Stomach smooth muscle (tissue), 2 donors: Measurements from ENCODE around the gene FAM124B.
A peak's percentile ranks its signal among the peaks of the same experiment; 100 is the strongest.

ENCODE experiments used
- H3K27ac ChIP-seq: one replicate; pipeline ENCODE4 v1.7.0; 2013; ENCODE audit warnings: mild to moderate bottlenecking, low read length, inconsistent platforms
- H3K27me3 ChIP-seq, 2 donors: one replicate each; pipeline ENCODE4 v1.7.0; 2013; ENCODE audit warnings: low read length in 2 of 2; ENCODE audit not compliant: insufficient read depth in 2 of 2, control insufficient read depth in 1 of 2
- H3K36me3 ChIP-seq, 2 donors: one replicate each; pipeline ENCODE4 v1.7.0; 2013; ENCODE audit warnings: low read length in 2 of 2; ENCODE audit not compliant: control insufficient read depth in 2 of 2, insufficient read depth in 2 of 2
- H3K4me1 ChIP-seq: one replicate; pipeline ENCODE4 v1.7.0; 2013; ENCODE audit warnings: low read length; ENCODE audit not compliant: control insufficient read depth, insufficient read depth
- H3K4me3 ChIP-seq, 2 donors: one replicate each; pipeline ENCODE4 v1.7.0; 2013; ENCODE audit warnings: low read length in 2 of 2
- H3K9ac ChIP-seq, 2 donors: one replicate each; pipeline ENCODE4 v1.7.0; 2013; ENCODE audit warnings: low read length in 2 of 2, mild to moderate bottlenecking in 1 of 2
- H3K9me3 ChIP-seq, 2 donors: one replicate each; pipeline ENCODE4 v1.7.0; 2013; ENCODE audit warnings: low read length in 2 of 2; ENCODE audit not compliant: control insufficient read depth in 2 of 2
- donor health status: healthy.
- donor health status: Pancreatic carcinoma.

FAM124B gene

DNA sequence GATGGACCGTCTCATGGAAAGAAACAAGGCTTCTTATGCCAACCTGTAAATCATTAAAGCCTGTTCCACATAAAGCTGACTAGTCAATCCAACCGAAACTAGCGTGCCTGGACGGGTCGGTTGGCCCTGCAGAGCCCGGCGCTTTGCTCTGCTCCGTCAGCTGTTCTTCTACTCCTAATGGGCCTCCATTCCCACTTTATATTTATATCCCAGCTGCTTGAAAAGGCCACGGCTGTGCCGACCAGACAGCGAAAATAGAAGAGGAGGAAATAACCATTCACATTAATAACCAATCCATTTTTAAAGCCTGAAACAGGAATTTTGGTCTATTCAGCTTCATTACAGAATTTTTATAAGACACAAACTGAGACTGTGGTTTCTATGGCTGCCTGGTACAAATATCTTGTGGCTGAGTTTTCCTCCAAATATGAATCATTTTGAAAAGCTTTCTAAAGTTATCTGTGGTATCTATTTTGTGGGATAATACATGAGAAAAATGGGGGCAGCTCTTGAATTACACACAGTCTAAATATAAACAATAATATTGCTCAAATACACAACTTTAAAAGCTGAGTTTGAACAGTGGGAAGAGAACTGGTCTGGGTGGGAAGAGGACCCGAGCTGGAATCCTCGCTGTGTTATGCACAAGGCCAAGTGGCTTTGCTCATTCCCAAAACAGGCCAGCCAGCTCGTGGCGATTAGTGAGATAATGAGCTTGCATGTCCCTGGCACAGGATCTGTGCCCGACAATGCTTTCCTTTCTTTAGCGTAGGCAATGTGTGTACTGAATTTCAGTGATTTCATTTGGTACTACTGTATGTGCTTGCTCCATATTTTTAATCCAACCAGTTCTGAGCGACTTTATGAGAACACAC lies 10.5 kb upstream of the FAM124B start:
- no peaks in the 10 kb centered on the region for H3K27me3 ChIP-seq
- no peak overlapping the region for H3K4me3 ChIP-seq
- H3K9me3 ChIP-seq = no peaks in the 10 kb centered on the region
- no peak overlapping the region for H3K9ac ChIP-seq
- H3K4me1 ChIP-seq = no peaks in the 10 kb centered on the region
- no peak overlapping the region for H3K27ac ChIP-seq
- no peaks in the 10 kb centered on the region for H3K36me3 ChIP-seq

DNA sequence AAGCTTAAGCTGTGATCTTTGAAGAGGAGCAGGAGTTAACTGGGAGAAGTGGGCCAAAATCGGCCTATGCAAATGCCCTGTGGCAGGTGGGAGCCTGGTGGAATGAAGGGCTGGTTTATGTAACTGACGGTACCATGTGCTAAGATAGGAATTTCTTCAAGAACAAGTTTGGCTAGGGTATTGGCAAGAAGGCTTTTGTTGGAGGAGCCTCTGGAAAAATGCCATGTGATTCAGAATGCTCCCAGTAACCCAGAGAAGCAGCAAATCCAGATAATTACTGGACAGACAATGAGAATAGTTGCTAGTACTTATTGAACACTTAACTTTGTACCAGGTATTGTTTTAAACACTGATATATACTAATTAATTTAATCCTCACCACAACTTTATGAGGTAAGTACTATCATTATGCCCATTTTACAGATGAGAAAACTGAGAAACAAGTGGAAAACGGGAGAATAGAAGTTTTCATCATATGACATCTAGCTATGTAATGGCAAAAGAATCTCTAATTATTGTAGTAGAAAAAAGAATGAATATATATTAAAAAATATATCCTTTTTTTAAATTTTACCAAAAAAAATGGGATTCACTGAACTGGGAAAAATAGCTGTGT lies 9.1 kb upstream of the FAM124B start:
- no peak overlapping the region for H3K9ac ChIP-seq
- H3K4me1 ChIP-seq = no peaks in the 10 kb centered on the region
- H3K4me3 ChIP-seq = no peak overlapping the region
- peaks cover 0 to under 1% of the 10 kb centered on the region in 2 donors for H3K9me3 ChIP-seq
- no peaks in the 10 kb centered on the region for H3K36me3 ChIP-seq
- H3K27me3 ChIP-seq = no peaks in the 10 kb centered on the region
- H3K27ac ChIP-seq = no peak overlapping the region

DNA sequence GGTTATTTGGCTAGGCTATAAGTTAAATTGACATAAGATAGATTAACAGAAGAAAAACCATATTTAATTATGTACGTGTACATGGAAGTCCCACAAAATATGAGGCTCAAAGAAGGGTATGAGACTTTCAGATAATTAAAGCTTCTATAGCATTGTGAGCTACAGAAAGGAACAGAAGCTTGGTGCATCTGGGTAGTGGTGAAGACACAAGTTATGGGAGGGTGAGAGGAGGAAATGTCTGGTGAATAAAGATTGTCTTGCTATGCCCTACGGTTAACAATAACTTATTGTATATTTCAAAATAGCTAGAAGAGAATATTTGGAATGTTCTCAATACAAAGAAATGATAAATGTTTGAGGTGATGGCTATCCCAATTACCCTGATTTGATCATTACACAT lies 6.8 kb upstream of the FAM124B start:
- Histone ChIP-seq H3K27ac (no peak overlapping the region), H3K9me3 (peaks cover 0 to 2% of the 10 kb centered on the region in 2 donors), H3K27me3 (no peaks in the 10 kb centered on the region), H3K9ac (no peak overlapping the region), H3K4me3 (no peak overlapping the region), H3K4me1 (no peaks in the 10 kb centered on the region), H3K36me3 (no peaks in the 10 kb centered on the region)

DNA sequence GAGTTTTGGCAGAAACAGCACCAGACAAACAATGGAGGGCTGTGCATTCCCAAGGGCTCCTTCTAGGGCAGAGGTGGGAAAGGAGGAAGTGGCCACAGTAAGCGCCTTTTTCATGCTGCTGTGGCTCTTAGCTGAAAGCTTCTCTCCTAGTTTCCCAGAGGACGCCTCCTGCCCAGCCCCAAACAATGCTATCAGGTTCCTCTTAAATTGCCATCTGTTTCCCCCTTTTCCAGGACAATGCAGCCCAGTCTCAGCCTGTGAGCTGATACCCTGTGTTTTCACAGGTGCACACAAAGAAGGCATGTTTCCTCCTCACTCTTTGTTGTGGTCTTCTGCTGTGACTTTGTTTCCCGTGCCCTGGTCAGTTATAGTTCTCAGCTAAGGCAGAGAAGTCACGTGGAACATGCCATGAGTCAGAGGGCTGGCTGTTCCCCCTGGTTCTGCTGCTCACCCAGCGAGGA lies 5.4 kb upstream of the FAM124B start:
- Histone ChIP-seq H3K27ac (no peak overlapping the region), H3K4me1 (no peaks in the 10 kb centered on the region), H3K9me3 (peaks cover 0 to 2% of the 10 kb centered on the region in 2 donors), H3K36me3 (no peaks in the 10 kb centered on the region), H3K4me3 (no peak overlapping the region), H3K27me3 (no peaks in the 10 kb centered on the region), H3K9ac (no peak overlapping the region)

GRCh38 chr2:224405841-224406370 lies 4.0 kb upstream of the FAM124B start:
- peaks cover 2% of the 10 kb centered on the region for H3K4me1 ChIP-seq
- no peaks in the 10 kb centered on the region for H3K36me3 ChIP-seq
- H3K27ac ChIP-seq = no peak overlapping the region
- no peaks in the 10 kb centered on the region for H3K27me3 ChIP-seq
- peaks cover 0 to 2% of the 10 kb centered on the region in 2 donors for H3K9me3 ChIP-seq
- no peak overlapping the region for H3K4me3 ChIP-seq
- H3K9ac ChIP-seq = no peak overlapping the region

DNA sequence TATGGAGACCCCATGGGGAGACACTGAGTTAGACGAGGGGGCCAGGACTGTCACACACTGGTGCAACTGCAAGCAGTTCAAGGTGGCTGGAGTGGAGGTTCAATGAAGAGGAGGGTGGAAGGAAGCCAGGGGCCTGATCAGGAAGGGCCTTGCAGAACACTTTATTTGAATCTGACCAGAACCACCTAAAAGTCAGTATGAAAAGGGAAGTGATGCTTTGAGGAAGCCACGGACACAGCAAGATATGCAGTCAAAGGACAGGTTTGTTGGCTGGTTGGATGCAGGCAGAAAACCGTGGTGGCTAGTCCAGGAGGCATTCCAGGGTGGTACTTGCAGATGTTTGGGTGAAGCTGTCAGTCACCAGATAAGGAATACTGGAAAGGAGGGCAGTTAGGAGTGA lies 3.5 kb upstream of the FAM124B start:
- Histone ChIP-seq H3K4me3 (no peak overlapping the region), H3K4me1 (peaks cover 2% of the 10 kb centered on the region), H3K9ac (no peak overlapping the region), H3K9me3 (peaks cover 0 to 2% of the 10 kb centered on the region in 2 donors), H3K27ac (no peak overlapping the region), H3K27me3 (no peaks in the 10 kb centered on the region), H3K36me3 (no peaks in the 10 kb centered on the region)

- Histone ChIP-seq H3K4me1 (peaks cover 2% of the 10 kb centered on the region), H3K4me3 (no peak overlapping the region), H3K27me3 (no peaks in the 10 kb centered on the region), H3K9ac (no peak overlapping the region), H3K36me3 (no peaks in the 10 kb centered on the region), H3K9me3 (peaks cover 0 to 2% of the 10 kb centered on the region in 2 donors), H3K27ac (no peak overlapping the region)
Observed at GRCh38 chr2:224404796-224405195, 2.9 kb upstream of the FAM124B start.

GRCh38 chr2:224403657-224404056 lies 1.8 kb upstream of the FAM124B start:
- no peak overlapping the region for H3K27ac ChIP-seq
- H3K4me1 ChIP-seq = peaks cover 2% of the 10 kb centered on the region
- H3K9ac ChIP-seq = no peak overlapping the region
- H3K36me3 ChIP-seq = no peaks in the 10 kb centered on the region
- H3K4me3 ChIP-seq = no peak overlapping the region
- no peaks in the 10 kb centered on the region for H3K27me3 ChIP-seq
- peaks cover 0 to 2% of the 10 kb centered on the region in 2 donors for H3K9me3 ChIP-seq

DNA sequence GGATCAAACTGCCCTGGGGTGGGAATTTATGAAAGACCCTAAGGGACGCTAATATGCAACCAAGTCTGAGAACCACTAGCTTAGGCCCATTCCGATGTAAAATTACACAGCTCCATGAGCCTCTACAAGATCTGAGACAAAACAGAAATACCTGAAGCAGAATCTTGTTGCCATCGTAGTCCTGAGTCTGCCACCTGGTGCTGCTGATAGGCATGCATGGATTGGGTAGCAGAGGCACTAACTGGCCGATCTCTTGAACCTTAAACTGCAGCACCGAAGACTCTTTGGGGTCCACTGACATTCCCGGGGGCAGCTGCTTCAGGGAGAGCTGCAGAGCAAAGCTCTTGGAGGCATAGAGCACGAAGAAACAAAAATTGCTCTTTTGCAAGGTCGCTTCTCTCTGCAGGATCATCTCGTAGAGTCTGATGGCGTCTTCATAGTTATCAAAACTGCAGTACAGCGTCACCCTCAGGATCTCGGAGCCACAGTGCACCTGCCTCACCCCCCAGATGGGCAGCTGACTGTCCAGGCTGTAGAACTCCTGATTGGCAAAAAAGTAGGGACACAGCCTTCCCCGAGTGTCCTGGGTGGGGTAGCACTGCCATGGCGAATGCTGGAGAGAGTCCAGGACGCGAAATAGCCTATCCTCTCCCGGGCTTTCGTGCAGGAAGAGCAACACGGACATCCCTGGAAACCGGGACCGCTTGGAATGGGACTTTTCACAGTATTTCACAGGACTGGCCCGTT lies 848 bp downstream of the FAM124B start:
- peak overlapping the region in 1 of 2 donors; percentile 3 for H3K9ac ChIP-seq
- H3K27ac ChIP-seq = no peak overlapping the region
- no peaks in the 10 kb centered on the region for H3K27me3 ChIP-seq
- peaks cover 0 to 2% of the 10 kb centered on the region in 2 donors for H3K9me3 ChIP-seq
- peak overlapping the region; percentile 27 to 64 for H3K4me3 ChIP-seq
- H3K4me1 ChIP-seq = peaks cover 2% of the 10 kb centered on the region
- no peaks in the 10 kb centered on the region for H3K36me3 ChIP-seq

DNA sequence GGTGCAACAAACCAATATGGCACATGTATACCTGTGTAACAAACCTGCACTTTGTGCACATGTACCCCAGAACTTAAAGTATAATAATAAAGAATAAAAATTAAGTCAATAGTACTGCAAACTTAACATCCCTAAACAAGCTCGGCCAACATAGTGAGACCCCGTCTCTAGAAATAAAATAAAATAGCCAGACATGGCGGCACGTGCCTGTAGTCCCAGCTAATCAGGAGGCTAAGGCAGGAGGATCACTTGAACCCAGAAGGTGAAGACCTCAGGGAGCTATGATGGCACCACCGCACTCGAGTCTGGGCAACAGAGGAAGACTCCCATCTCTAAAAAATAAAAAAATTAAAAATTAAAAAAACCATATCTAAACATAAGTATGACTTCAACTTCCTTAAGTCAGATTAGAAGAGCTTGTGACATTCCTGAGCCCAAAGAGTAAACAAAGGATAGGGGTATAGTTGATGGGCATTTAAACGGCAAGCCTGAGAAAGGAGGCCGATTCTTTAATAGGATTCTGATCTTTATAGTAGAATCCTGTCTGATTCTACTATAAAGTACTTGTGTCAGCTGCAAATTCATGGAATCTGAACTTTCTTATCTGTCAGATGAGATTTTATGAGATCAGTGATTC lies 1.6 kb downstream of the FAM124B start:
- Histone ChIP-seq H3K9me3 (no peaks in the 10 kb centered on the region), H3K4me1 (peaks cover 2% of the 10 kb centered on the region), H3K36me3 (no peaks in the 10 kb centered on the region), H3K27me3 (no peaks in the 10 kb centered on the region), H3K27ac (no peak overlapping the region), H3K4me3 (peak overlapping the region in 1 of 2 donors; percentile 27), H3K9ac (no peak overlapping the region)
